ENCODE results near the gene PIK3C2G.

PIK3C2G gene

DNA sequence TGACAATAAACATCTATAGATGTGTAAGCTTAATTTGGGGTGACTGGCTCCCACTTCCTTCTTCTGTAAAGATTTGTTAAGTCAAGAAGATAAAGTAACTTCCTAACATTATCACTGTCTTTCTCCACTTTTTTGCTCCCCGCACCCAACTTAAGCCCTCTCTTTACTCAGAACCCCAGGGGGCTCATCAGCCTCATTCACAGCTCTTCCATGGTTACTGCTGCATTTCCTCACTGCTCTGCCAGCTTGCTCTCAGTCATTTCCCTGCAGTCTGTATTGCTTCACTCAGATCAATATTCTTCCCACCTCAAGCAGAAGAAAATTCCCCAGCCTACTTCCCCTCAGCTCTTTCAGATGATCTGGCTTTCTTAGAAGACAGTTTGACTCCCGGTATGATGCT is 102.0 kb downstream of the PIK3C2G start:
- DNase-seq (ENCODE audit: extremely low read depth, insufficient read length) = no peak
- Histone ChIP-seq H3K27me3 (replicated peaks; ENCODE audit: control insufficient read depth, insufficient read depth, low read length) (no peaks in the 10 kb centered on the region), H3K36me3 (ENCODE audit: control insufficient read depth, insufficient read depth, low read length) (no peaks in the 10 kb centered on the region), H3K4me3 (replicated peaks; ENCODE audit: low read depth, low read length) (no peak overlapping the region)
- TF ChIP-seq, protein P1, sequence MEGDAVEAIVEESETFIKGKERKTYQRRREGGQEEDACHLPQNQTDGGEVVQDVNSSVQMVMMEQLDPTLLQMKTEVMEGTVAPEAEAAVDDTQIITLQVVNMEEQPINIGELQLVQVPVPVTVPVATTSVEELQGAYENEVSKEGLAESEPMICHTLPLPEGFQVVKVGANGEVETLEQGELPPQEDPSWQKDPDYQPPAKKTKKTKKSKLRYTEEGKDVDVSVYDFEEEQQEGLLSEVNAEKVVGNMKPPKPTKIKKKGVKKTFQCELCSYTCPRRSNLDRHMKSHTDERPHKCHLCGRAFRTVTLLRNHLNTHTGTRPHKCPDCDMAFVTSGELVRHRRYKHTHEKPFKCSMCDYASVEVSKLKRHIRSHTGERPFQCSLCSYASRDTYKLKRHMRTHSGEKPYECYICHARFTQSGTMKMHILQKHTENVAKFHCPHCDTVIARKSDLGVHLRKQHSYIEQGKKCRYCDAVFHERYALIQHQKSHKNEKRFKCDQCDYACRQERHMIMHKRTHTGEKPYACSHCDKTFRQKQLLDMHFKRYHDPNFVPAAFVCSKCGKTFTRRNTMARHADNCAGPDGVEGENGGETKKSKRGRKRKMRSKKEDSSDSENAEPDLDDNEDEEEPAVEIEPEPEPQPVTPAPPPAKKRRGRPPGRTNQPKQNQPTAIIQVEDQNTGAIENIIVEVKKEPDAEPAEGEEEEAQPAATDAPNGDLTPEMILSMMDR (IDR thresholded peaks at IDR 0.05; ENCODE audit: insufficient read depth, low read length, poor library complexity, severe bottlenecking) = no peak

DNA sequence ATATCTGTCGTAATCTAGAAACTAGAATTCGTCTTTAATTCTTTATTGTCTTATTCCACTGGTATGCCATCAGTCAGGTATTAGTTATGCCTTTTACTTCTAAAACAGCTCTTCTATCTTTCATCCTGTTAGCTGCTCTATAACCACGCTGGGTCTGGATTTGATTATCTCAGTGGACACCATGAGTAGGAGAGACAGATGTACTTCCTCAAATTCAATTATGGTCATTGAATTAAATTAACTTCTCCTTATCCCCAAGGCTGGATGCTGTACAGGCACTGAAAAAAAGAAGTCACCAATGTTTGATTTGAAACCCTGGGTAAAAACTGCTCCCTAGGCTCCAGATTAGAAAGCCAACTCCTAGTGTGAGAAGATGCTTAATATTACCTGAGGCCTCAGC is 107.3 kb downstream of the PIK3C2G start:
- DNase-seq (ENCODE audit: extremely low read depth, insufficient read length) = no peak
- H3K27me3 ChIP-seq (replicated peaks; ENCODE audit: control insufficient read depth, insufficient read depth, low read length) = no peaks in the 10 kb centered on the region
- H3K4me3 ChIP-seq (replicated peaks; ENCODE audit: low read depth, low read length) = no peak overlapping the region
- H3K36me3 ChIP-seq (ENCODE audit: control insufficient read depth, insufficient read depth, low read length) = no peaks in the 10 kb centered on the region
- TF ChIP-seq, protein P1 (IDR thresholded peaks at IDR 0.05; ENCODE audit: insufficient read depth, low read length, poor library complexity, severe bottlenecking) = no peak

DNA sequence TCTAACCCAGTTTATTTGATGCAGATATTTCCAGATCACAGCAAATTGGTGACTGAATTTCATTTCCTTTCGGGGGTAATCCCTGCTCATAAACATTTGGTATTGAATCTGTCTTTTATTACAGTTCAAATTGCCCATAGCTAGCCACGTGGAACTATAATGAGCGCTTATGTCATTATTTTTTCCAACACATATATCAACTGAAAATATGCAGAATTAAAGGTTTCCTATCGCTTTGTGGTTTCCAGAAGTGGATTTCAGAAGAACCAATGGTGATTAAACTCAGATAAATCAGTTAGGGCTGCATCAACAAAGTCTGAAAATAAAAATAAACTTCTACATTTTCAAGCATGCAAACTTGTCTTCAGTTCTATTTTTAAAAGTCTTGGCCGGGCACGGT is 111.9 kb downstream of the PIK3C2G start:
- TF ChIP-seq, protein P1 (IDR thresholded peaks at IDR 0.05; ENCODE audit: insufficient read depth, low read length, poor library complexity, severe bottlenecking) = no peak
- DNase-seq (ENCODE audit: extremely low read depth, insufficient read length) = no peak
- H3K27me3 ChIP-seq (replicated peaks; ENCODE audit: control insufficient read depth, insufficient read depth, low read length) = no peaks in the 10 kb centered on the region
- H3K36me3 ChIP-seq (ENCODE audit: control insufficient read depth, insufficient read depth, low read length) = no peaks in the 10 kb centered on the region
- H3K4me3 ChIP-seq (replicated peaks; ENCODE audit: low read depth, low read length) = no peak overlapping the region

DNA sequence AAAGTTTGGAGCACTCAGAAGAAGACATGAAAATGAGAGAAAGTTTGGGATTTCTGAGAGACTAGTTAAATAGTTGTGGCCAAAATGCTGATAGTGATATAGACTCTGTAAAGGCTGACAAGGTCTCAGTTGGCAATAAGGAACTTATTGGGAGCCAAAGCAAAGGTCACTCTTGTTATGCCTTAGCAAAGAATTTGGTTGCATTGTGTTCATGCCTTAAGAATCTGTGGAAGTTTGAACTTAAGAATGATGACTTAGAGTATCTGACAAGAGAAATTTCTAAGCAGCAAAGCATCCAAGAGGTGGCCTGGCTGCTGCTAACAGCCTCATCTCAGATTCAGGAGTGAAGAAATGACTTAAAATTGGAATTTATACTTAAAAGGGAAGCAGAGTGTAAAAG is 113.8 kb downstream of the PIK3C2G start:
- no peaks in the 10 kb centered on the region for H3K27me3 ChIP-seq (replicated peaks; ENCODE audit: control insufficient read depth, insufficient read depth, low read length)
- no peak overlapping the region for H3K4me3 ChIP-seq (replicated peaks; ENCODE audit: low read depth, low read length)
- DNase-seq (ENCODE audit: extremely low read depth, insufficient read length) = no peak
- no peaks in the 10 kb centered on the region for H3K36me3 ChIP-seq (ENCODE audit: control insufficient read depth, insufficient read depth, low read length)
- TF ChIP-seq, protein P1 (IDR thresholded peaks at IDR 0.05; ENCODE audit: insufficient read depth, low read length, poor library complexity, severe bottlenecking) = no peak

DNA sequence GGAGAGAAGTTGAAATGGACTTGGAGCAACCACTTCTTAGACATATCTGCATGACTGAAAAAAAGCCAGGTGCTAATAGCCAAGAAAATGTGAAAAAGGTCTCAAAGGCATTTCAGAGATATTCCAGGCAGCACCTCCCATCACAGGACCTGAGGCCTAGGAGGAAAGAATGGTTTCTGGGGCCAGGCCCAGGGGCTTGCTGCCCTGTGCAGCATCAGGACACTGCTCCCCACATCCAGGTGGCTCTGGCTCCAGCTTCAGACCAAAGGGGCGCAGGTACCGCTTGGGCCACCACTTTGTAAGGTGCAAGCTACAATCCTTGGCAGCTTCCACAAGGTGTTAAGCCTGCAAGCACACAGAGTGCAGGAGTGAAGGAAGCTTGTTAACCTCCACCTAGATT is 114.3 kb downstream of the PIK3C2G start:
- TF ChIP-seq, protein P1 (IDR thresholded peaks at IDR 0.05; ENCODE audit: insufficient read depth, low read length, poor library complexity, severe bottlenecking) = no peak

DNA sequence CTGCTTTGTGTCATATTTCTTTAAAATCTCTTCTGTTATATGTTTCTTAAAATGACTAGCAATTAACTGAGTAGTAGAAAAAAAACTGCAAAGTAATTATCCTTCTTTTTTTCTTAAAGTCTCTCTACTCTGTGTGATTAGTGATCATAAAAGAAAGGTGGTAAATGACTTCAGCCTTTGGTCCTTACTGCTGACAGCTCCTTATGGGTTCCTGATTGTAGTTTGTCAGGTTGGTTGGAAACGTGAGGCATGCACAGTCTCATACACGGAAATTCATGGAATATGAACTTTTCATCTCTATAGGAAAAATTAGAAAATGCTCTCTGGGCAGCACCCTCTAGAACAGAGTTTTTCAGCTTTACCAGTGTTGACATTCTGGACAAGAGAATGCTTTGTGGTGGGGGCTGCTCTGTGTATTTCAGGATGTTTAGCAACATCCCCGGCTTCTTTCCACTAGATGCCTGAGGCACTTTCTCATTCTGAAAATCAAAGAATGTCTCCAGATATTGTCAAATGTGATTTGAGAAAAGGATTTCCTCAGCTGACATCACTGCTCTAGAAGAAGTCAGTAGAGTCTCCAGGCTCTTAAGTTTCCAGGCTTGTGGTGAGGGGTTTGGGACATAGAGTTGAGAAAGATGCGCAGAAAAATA is 121.0 kb downstream of the PIK3C2G start:
- TF ChIP-seq, protein P1 (IDR thresholded peaks at IDR 0.05; ENCODE audit: insufficient read depth, low read length, poor library complexity, severe bottlenecking) = no peak
- DNase-seq (ENCODE audit: extremely low read depth, insufficient read length) = no peak
- Histone ChIP-seq H3K27me3 (replicated peaks; ENCODE audit: control insufficient read depth, insufficient read depth, low read length) (no peaks in the 10 kb centered on the region), H3K36me3 (ENCODE audit: control insufficient read depth, insufficient read depth, low read length) (no peaks in the 10 kb centered on the region), H3K4me3 (replicated peaks; ENCODE audit: low read depth, low read length) (no peak overlapping the region)

More for the DNA sequence above, 114.3 kb downstream of the PIK3C2G start:
- no peak for DNase-seq (ENCODE audit: extremely low read depth, insufficient read length)
- Histone ChIP-seq H3K36me3 (ENCODE audit: control insufficient read depth, insufficient read depth, low read length) (no peaks in the 10 kb centered on the region), H3K4me3 (replicated peaks; ENCODE audit: low read depth, low read length) (no peak overlapping the region), H3K27me3 (replicated peaks; ENCODE audit: control insufficient read depth, insufficient read depth, low read length) (no peaks in the 10 kb centered on the region)

Data from GM06990 (cell line).